Measurements from ENCODE around the gene CDH5.

DNA sequence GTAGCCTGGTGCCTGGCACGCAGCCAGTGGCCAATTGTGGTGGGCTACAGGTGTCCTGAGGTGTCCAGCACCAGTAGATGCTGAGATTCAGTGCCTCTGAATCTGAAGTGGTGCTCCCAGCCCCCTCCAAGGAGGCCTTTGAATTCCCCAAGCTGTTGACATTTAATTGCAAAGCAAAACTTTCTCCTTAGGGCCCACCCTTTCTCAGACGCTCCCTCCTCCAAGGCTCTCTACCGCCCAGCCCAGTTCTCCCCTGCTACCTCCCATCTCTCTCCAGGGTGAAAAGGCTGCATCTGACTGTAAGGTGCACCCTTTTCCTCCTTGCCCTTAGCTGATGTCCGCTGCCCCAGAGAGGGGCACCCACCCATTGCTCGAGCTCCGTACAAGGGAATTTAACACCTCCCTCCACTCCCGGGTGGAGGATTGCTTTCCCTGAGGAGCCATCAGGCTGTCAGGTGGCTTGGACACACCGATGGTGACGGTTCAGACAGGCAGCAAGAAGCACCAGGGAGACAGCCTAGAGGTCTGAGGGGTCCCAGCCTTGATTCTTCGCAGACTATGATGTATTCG, 62.3 kb downstream of the CDH5 start:
- TF ChIP-seq, protein P1, sequence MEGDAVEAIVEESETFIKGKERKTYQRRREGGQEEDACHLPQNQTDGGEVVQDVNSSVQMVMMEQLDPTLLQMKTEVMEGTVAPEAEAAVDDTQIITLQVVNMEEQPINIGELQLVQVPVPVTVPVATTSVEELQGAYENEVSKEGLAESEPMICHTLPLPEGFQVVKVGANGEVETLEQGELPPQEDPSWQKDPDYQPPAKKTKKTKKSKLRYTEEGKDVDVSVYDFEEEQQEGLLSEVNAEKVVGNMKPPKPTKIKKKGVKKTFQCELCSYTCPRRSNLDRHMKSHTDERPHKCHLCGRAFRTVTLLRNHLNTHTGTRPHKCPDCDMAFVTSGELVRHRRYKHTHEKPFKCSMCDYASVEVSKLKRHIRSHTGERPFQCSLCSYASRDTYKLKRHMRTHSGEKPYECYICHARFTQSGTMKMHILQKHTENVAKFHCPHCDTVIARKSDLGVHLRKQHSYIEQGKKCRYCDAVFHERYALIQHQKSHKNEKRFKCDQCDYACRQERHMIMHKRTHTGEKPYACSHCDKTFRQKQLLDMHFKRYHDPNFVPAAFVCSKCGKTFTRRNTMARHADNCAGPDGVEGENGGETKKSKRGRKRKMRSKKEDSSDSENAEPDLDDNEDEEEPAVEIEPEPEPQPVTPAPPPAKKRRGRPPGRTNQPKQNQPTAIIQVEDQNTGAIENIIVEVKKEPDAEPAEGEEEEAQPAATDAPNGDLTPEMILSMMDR (IDR thresholded peaks at IDR 0.05 in 8 of 11, conservative IDR thresholded peaks at IDR 0.05 in 3 of 11) = no peak
- no peak for TF ChIP-seq POLR2A (IDR thresholded peaks at IDR 0.05)
- no peak for TF ChIP-seq POLR2AphosphoS5 (IDR thresholded peaks at IDR 0.05)
